Hair follicular keratinocyte (primary cell): ENCODE data around the gene DNAJB8. TPM values are rescaled to one million over a fixed set of nuclear protein-coding genes. Genes with fewer than 3 reads are reported as not detected.

Source experiments
- total RNA-seq: library from RNA; depleted of rRNA; stranded (reverse); fragments of >200 nt; gene quantifications from 2 replicates; pipeline ENCODE4 v1.2.3, GENCODE V29; 2015

DNAJB8 gene
- not detected in 2 replicates for total RNA-seq

DNA sequence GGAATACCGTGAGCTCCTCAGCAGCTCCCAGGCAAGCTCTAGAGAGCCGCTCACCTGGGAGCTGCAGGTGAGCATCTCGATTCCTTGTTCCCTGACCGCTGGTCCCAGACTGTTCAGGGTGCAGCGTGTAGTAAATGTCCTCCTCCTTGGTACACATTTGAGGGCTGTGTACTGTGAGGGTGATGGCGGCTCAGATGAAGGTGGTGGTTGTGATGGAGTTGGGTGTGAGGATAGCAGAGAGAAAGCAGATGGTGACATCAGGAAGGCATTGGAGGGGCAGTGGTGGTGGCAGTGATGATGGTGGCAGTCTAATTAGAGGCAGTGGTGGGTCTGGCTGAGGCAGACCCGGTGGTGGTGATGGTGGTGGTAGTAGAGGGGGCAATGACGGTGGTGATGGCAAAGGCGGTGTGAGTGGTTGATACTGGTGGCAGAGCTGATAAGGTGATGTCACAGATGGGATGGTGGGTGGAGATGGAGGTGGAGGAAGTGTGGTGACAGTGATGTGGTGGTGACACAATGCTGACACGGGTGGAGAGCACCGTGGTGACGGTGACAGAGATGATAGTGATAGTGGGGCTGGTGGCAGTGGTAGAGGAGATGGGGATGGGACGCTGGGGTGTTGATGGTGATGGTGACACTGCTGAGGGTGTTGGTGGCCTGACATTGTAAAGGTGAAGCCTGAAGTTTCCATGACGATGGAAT lies at the start of gene DNAJB8:
DNAJB8 (minus strand) TSS at position 51 of the 702 bp plus-strand sequence. CDS start 3,645 bp downstream, outside the sequence.

DNA sequence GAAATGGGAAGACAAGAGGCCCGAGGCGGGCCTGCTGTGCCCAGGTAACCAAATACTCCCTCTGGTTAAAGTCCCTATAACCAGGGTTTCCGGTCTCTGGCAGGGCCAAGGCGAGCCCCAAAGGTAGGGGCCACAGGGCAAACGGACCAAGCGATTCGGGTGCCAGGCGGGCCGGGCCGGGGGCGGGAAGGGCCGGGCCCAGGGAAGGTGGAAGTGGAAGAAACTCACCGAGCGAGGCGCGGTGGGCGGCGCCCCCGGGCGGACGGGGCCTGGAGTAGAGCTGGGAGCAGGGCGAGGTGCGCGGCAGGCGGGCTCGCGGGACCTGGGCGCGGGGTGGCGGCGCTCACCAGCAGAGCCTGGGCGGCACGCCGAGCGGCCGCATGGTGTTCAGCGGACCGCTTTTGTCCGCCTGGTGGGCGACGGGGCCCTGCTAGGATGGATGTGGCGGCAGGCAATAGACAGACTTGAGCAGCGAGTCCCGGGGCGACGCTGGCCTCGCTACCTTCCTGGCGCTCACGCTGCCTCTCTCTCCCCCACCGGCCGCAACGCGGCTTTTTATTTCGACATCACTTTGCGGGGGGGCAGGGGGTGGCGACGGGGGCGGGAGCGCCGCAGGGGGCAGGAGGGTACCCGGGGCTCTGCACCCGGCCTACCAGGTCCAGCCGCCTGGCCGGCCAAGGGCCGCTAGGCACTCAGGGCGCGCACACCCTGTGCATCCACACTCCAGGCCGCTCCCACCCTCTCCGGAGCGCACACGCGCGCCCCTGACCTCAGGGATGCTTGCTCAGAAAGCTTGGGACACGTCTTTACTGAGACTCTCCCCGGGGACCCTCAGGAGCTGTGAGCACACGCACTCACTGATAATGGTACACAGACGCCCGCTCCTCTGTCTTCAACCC lies 26.2 kb upstream of the DNAJB8 start, which contains the start of gene GATA2:
GATA2 (minus strand) TSS at position 531 of the 899 bp plus-strand sequence. CDS start 6,170 bp downstream, outside the sequence.

Other genes starting within 250 kb of the DNAJB8 start
- not detected in 2 replicates for gene GATA2, start 26.3 kb upstream of the DNAJB8 start, total RNA-seq
- gene RPN1, start 183.9 kb upstream of the DNAJB8 start, total RNA-seq: 385 and 409 TPM in 2 replicates